Hepatocyte (in vitro differentiated cells): Measurements from ENCODE around the gene ZNF835. TPM values are rescaled to one million over a fixed set of nuclear protein-coding genes. Genes with fewer than 3 reads are reported as not detected.

Experiments
- DNase-seq: peaks from one replicate; pipeline ENCODE4 v3.0.0-alpha.2; 2016; ENCODE audit warnings: low spot score
- H2AFZ ChIP-seq: fragments of 200-600 bp; sonication (generic); 2 replicates; pipeline ENCODE4 v1.6.0; 2016; ENCODE audit warnings: antibody characterized with exemption, mild to moderate bottlenecking
- H3K27ac ChIP-seq: fragments of 200-600 bp; sonication (generic); 2 replicates; pipeline ENCODE4 v1.5.1; 2016; ENCODE audit warnings: mild to moderate bottlenecking
- H3K27me3 ChIP-seq: fragments of 200-600 bp; sonication (generic); 2 replicates; pipeline ENCODE4 v1.6.1; 2016
- H3K36me3 ChIP-seq: fragments of 200-600 bp; sonication (generic); replicated peaks from 2 replicates; pipeline ENCODE4 v1.5.1; 2016; ENCODE audit warnings: low read depth; ENCODE audit not compliant: insufficient read depth
- H3K4me1 ChIP-seq: fragments of 200-600 bp; sonication (generic); 2 replicates; pipeline ENCODE4 v1.5.1; 2016; ENCODE audit warnings: mild to moderate bottlenecking, moderate library complexity; ENCODE audit not compliant: insufficient read depth
- H3K4me2 ChIP-seq: fragments of 200-600 bp; sonication (generic); 2 replicates; pipeline ENCODE4 v1.6.0; 2016
- H3K4me3 ChIP-seq: fragments of 200-600 bp; sonication (generic); 2 replicates; pipeline ENCODE4 v1.5.1; 2016; ENCODE audit warnings: mild to moderate bottlenecking
- H3K79me2 ChIP-seq: fragments of 200-600 bp; sonication (generic); 2 replicates; pipeline ENCODE4 v1.6.0; 2017; ENCODE audit warnings: mild to moderate bottlenecking
- H3K9me2 ChIP-seq: fragments of 200-600 bp; sonication (generic); replicated peaks from 2 replicates; pipeline ENCODE4 v1.6.0; 2017; ENCODE audit warnings: mild to moderate bottlenecking; ENCODE audit not compliant: insufficient read depth
- H3K9me3 ChIP-seq: fragments of 200-600 bp; sonication (generic); 2 replicates; pipeline ENCODE4 v1.5.1; 2016; ENCODE audit warnings: low read depth, mild to moderate bottlenecking
- H4K20me1 ChIP-seq: fragments of 200-600 bp; sonication (generic); 2 replicates; pipeline ENCODE4 v1.6.0; 2016; ENCODE audit warnings: mild to moderate bottlenecking; ENCODE audit not compliant: insufficient read depth, poor library complexity, severe bottlenecking
- CTCF ChIP-seq: fragments of 200-600 bp; sonication (generic); IDR thresholded peaks from 2 replicates; pipeline ENCODE4 v1.5.1; 2016; ENCODE audit warnings: antibody characterized with exemption, mild to moderate bottlenecking; ENCODE audit not compliant: poor library complexity
- EZH2 ChIP-seq: fragments of 200-600 bp; sonication (generic); IDR thresholded peaks from 2 replicates; pipeline ENCODE4 v1.6.1; 2016; ENCODE audit warnings: antibody characterized with exemption, mild to moderate bottlenecking, borderline replicate concordance
- EZH2phosphoT487 ChIP-seq: fragments of 200-600 bp; sonication (generic); IDR thresholded peaks from one replicate; pipeline ENCODE4 v1.6.1; 2018; ENCODE audit warnings: antibody characterized with exemption, mild to moderate bottlenecking, low read depth, moderate library complexity; ENCODE audit not compliant: unreplicated experiment, severe bottlenecking
- WGBS: methylation state at CpG from one replicate; pipeline ENCODE4 v1.1.6; 2016; ENCODE audit warnings: low lambda C conversion rate; ENCODE audit errors: missing lambda C conversion rate; 5-methylcytosine and 5-hydroxymethylcytosine counted together
- polyA plus RNA-seq: library from polyadenylated mRNA; unstranded; fragments of >200 nt; fragmentation: Nextera tagmentation; extraction: Ambion mirVana; gene quantifications from 2 replicates; pipeline ENCODE4 v1.2.1, GENCODE V29; 2016
- total RNA-seq: library from RNA; depleted of rRNA; stranded (reverse); fragments of >200 nt; gene quantifications from 2 replicates; pipeline ENCODE4 v1.2.3, GENCODE V29; 2014

ZNF835 gene
- total and polyA plus RNA-seq, 2 experiments from 2014 or later = not detected

- no peak overlapping the region for H3K27ac ChIP-seq
- no peak overlapping the region for H2AFZ ChIP-seq
- no peak overlapping the region for H3K4me2 ChIP-seq
- H4K20me1 ChIP-seq = no peaks in the 10 kb centered on the region
- H3K4me3 ChIP-seq = no peak overlapping the region
- DNase-seq = no peak
- no peaks in the 10 kb centered on the region for H3K9me2 ChIP-seq
- no peaks in the 10 kb centered on the region for H3K79me2 ChIP-seq
- H3K4me1 ChIP-seq = no peaks in the 10 kb centered on the region
- no peaks in the 10 kb centered on the region for H3K36me3 ChIP-seq
- WGBS = 66% methylated on average over 8 of the region's 9 CpGs
- H3K9me3 ChIP-seq = no peaks in the 10 kb centered on the region
- no peak for TF ChIP-seq EZH2phosphoT487
- no peak for TF ChIP-seq CTCF
- TF ChIP-seq EZH2 = no peak
- H3K27me3 ChIP-seq = no peaks in the 10 kb centered on the region
These were observed 41.2 kb upstream of the ZNF835 start for GRCh38 chr19:56712611-56713276.

- H3K9me2 ChIP-seq = no peaks in the 10 kb centered on the region
- no peaks in the 10 kb centered on the region for H4K20me1 ChIP-seq
- no peak overlapping the region for H2AFZ ChIP-seq
- H3K9me3 ChIP-seq = peaks cover 3% of the 10 kb centered on the region
- 4% methylated on average over 1 of the region's 1 CpG for WGBS
- no peak overlapping the region for H3K27ac ChIP-seq
- H3K4me3 ChIP-seq = no peak overlapping the region
- no peak for TF ChIP-seq EZH2
- TF ChIP-seq CTCF = no peak
- TF ChIP-seq EZH2phosphoT487 = no peak
- H3K4me1 ChIP-seq = no peaks in the 10 kb centered on the region
- H3K27me3 ChIP-seq = no peaks in the 10 kb centered on the region
- H3K79me2 ChIP-seq = no peaks in the 10 kb centered on the region
- no peak overlapping the region for H3K4me2 ChIP-seq
- no peaks in the 10 kb centered on the region for H3K36me3 ChIP-seq
- DNase-seq = no peak
These were observed 38.9 kb upstream of the ZNF835 start for GRCh38 chr19:56710437-56710836.

GRCh38 chr19:56707821-56708220 is 36.3 kb upstream of the ZNF835 start:
- Histone ChIP-seq H3K4me1 (no peaks in the 10 kb centered on the region), H3K27ac (no peak overlapping the region), H3K36me3 (no peaks in the 10 kb centered on the region), H3K79me2 (no peaks in the 10 kb centered on the region), H3K4me2 (no peak overlapping the region), H3K9me2 (no peaks in the 10 kb centered on the region), H3K27me3 (no peaks in the 10 kb centered on the region), H2AFZ (no peak overlapping the region), H4K20me1 (no peaks in the 10 kb centered on the region), H3K9me3 (peaks cover 3% of the 10 kb centered on the region), H3K4me3 (no peak overlapping the region)
- no peak for TF ChIP-seq EZH2
- no peak for TF ChIP-seq EZH2phosphoT487
- no peak for TF ChIP-seq CTCF
- 75% methylated on average over 3 of the region's 3 CpGs for WGBS
- no peak for DNase-seq

GRCh38 chr19:56705939-56706338 is 34.4 kb upstream of the ZNF835 start:
- H3K27me3 ChIP-seq = no peaks in the 10 kb centered on the region
- TF ChIP-seq CTCF (no peak), EZH2 (no peak), EZH2phosphoT487 (no peak)
- DNase-seq = no peak
- H3K79me2 ChIP-seq = no peaks in the 10 kb centered on the region
- H4K20me1 ChIP-seq = no peaks in the 10 kb centered on the region
- H3K9me2 ChIP-seq = no peaks in the 10 kb centered on the region
- H3K27ac ChIP-seq = no peak overlapping the region
- no peak overlapping the region for H3K4me3 ChIP-seq
- no peak overlapping the region for H3K4me2 ChIP-seq
- WGBS = 56% methylated on average over 1 of the region's 1 CpG
- H2AFZ ChIP-seq = no peak overlapping the region
- H3K36me3 ChIP-seq = no peaks in the 10 kb centered on the region
- H3K4me1 ChIP-seq = no peaks in the 10 kb centered on the region
- H3K9me3 ChIP-seq = peaks cover 8% of the 10 kb centered on the region
